K562 (cell line): ENCODE measurements around the gene PHYHD1. TPM values are rescaled to one million over a fixed set of nuclear protein-coding genes. Genes with fewer than 3 reads are reported as not detected.

Source experiments
- BCL6 ChIP-seq: fragments of 250-450 bp; sonication (Bioruptor Pico); IDR thresholded peaks from 2 replicates; pipeline ENCODE4 v1.4.0; 2020
- CBFB ChIP-seq: sonication (generic); formaldehyde crosslinking; IDR thresholded peaks from 2 replicates; pipeline ENCODE4 v1.4.0; 2020; ENCODE audit warnings: mild to moderate bottlenecking, missing genetic modification reagents
- DDX20 ChIP-seq: fragments of 450-650 bp; IDR thresholded peaks from 2 replicates; pipeline ENCODE4 v1.6.1; 2016; ENCODE audit warnings: missing genetic modification characterization, low read depth, mild to moderate bottlenecking, missing compliant biosample characterization, moderate library complexity
- EHMT2 ChIP-seq: fragments of 450-650 bp; IDR thresholded peaks from 2 replicates; pipeline ENCODE4 v1.6.1; 2018; ENCODE audit warnings: antibody characterized with exemption
- ETS1 ChIP-seq: conservative IDR thresholded peaks from 2 replicates; pipeline ENCODE4 v1.6.1; 2011; ENCODE audit warnings: low read depth, mild to moderate bottlenecking, low read length; ENCODE audit not compliant: control insufficient read depth
- EZH2 ChIP-seq: IDR thresholded peaks from 2 replicates; pipeline ENCODE4 v1.6.1; 2012; ENCODE audit warnings: low read depth, mild to moderate bottlenecking, inconsistent platforms, low read length, borderline replicate concordance
- FOSL1 ChIP-seq: fragments of 200-800 bp; sonication (Bioruptor generic); conservative IDR thresholded peaks from 2 replicates; pipeline ENCODE4 v1.6.1; 2016; ENCODE audit warnings: missing genetic modification characterization, missing compliant biosample characterization
- HMGXB4 ChIP-seq: sonication (generic); formaldehyde crosslinking; IDR thresholded peaks from 2 replicates; pipeline ENCODE4 v1.8.1; 2023; ENCODE audit warnings: mild to moderate bottlenecking, missing genetic modification reagents
- MCM3 ChIP-seq: fragments of 450-650 bp; IDR thresholded peaks from 2 replicates; pipeline ENCODE4 v1.6.1; 2016
- NELFE ChIP-seq: IDR thresholded peaks from 2 replicates; pipeline ENCODE4 v1.6.1; 2011; ENCODE audit warnings: mild to moderate bottlenecking; ENCODE audit not compliant: insufficient read depth, insufficient read length
- NFIX ChIP-seq: fragments of 250-450 bp; sonication (Bioruptor Pico); IDR thresholded peaks from 2 replicates; pipeline ENCODE4 v1.4.0; 2020; ENCODE audit warnings: low read depth, mild to moderate bottlenecking, moderate library complexity
- RBM17 ChIP-seq: fragments of 200-400 bp; formaldehyde crosslinking; IDR thresholded peaks from 2 replicates; pipeline ENCODE4 v1.6.1; 2017; ENCODE audit warnings: low read depth, mild to moderate bottlenecking, low read length, borderline replicate concordance
- SIN3B ChIP-seq: fragments of 450-650 bp; IDR thresholded peaks from 2 replicates; pipeline ENCODE4 v1.6.1; 2017; ENCODE audit warnings: low read depth, mild to moderate bottlenecking, moderate library complexity
- SRSF9 ChIP-seq: fragments of 200-400 bp; formaldehyde crosslinking; IDR thresholded peaks from 2 replicates; pipeline ENCODE4 v1.6.1; 2017; ENCODE audit warnings: low read depth, low read length, borderline replicate concordance
- TCF7L2 ChIP-seq: fragments of 150-350 bp; IDR thresholded peaks from 2 replicates; pipeline ENCODE4 v1.6.1; 2016; ENCODE audit warnings: low read depth, mild to moderate bottlenecking, low read length, moderate library complexity
- THAP12 ChIP-seq: fragments of 250-450 bp; sonication (Bioruptor Pico); IDR thresholded peaks from 2 replicates; pipeline ENCODE4 v1.9.0; 2021; ENCODE audit warnings: mild to moderate bottlenecking, inconsistent platforms
- ZFPM2 ChIP-seq: fragments of 250-450 bp; sonication (Bioruptor Pico); IDR thresholded peaks from 2 replicates; pipeline ENCODE4 v1.5.1; 2022; ENCODE audit warnings: mild to moderate bottlenecking
- ZNF133 ChIP-seq: fragments of 250-450 bp; sonication (Bioruptor Pico); IDR thresholded peaks from 2 replicates; pipeline ENCODE4 v1.4.0; 2020; ENCODE audit warnings: mild to moderate bottlenecking
- ZNF146 ChIP-seq: IDR thresholded peaks from one replicate; pipeline ENCODE4 v1.6.1; 2018; ENCODE audit warnings: missing compliant biosample characterization; ENCODE audit not compliant: unreplicated experiment
- ZNF24 ChIP-seq: fragments of 450-650 bp; IDR thresholded peaks from 2 replicates; pipeline ENCODE4 v1.6.1; 2016
- ZNF280B ChIP-seq: fragments of 250-450 bp; sonication (Bioruptor Pico); IDR thresholded peaks from 2 replicates; pipeline ENCODE4 v1.5.1; 2021; ENCODE audit warnings: mild to moderate bottlenecking
- ZNF316 ChIP-seq: fragments of 450-650 bp; IDR thresholded peaks from 2 replicates; pipeline ENCODE4 v1.6.1; 2016
- ZNF384 ChIP-seq: IDR thresholded peaks from 2 replicates; pipeline ENCODE4 v1.6.1; 2012; ENCODE audit warnings: low read depth, low read length, improper control_type of control experiment
- ZNF830 ChIP-seq: fragments of 250-450 bp; sonication (Bioruptor Pico); IDR thresholded peaks from 2 replicates; pipeline ENCODE4 v1.5.0; 2021; ENCODE audit warnings: mild to moderate bottlenecking
- polyA plus RNA-seq, 8 experiments: library from polyadenylated mRNA; depleted of rRNA in 4 of 8; stranded (reverse) in 5 of 8; unstranded in 3 of 8; fragments of >200 nt; fragmentation: Nextera tagmentation in 2 of 8; fragmentation: Illumina TruSeq in 1 of 8; extraction: Ambion mirVana in 2 of 8; extraction: Trizol in 1 of 8; gene quantifications; 2 replicates each; pipeline versions ENCODE4 v1.2.1 to v1.2.3, GENCODE V29; 2011 to 2014; ENCODE audit warnings: inconsistent platforms in 1 of 8, missing spikeins in 1 of 8
- total RNA-seq, 7 experiments: library from RNA; depleted of rRNA in 6 of 7; stranded (reverse); fragments of >200 nt in 6 of 7; fragmentation: Illumina TruSeq in 2 of 7; extraction: Trizol in 2 of 7; gene quantifications; 2 replicates each; pipeline versions ENCODE4 v1.2.1 to v1.2.3, GENCODE V29; 2011 to 2021; ENCODE audit warnings: low replicate concordance in 1 of 7

PHYHD1 gene
- total and polyA plus RNA-seq, 9 of the 15 experiments (the other 6 are each of a cell fraction or from before 2014, with no cell fraction given): 0.36 to 1.3 (median 0.80) TPM

DNA sequence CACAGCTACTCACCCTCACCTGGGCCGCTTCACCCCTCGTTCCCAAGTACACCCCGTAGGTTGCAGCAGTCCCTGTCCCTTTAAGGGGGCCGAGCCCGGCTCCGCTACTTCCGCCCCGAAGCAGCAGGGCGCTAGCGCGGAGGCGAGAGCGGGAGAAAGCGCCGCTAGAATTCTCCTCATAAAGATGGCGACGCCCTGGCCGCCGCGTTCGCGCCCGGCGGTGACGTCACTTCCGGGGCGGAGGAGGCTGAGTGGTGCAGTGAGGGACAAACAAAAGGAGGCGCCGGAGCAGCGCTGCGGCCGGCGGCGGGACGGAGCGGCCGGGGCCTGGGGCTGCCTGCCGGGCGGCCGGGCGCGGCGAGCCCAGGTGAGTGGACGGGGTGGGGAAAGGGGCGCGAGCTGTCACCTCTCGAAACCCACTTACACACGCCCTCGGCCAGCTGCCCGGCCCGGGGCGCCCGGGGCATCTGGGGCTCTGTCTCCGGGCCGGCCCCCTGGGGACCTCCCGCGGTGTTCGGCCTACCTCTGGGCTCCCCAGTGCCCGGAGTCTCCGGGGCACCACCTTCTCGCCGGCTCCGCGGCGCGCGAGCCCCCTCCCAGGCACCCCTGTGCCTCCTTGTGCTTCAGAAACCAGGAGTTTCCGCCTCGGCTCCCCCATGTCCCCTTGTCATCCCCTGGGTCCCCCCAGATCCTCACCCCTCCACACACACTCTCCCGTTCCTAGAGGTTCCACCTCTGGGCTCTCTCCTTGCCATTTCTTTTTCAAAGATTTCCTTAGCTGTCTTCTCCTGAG lies 38.7 kb upstream of the PHYHD1 start, which contains the start of the genes KYAT1 and LRRC8A (continued):
- 0 out of 2 replicates have a peak, but pooled peaks have one; percentile 9 for TF ChIP-seq THAP12
- TF ChIP-seq SIN3B: peak; percentile 70
- TF ChIP-seq FOSL1 (tag): peak; percentile 78
- TF ChIP-seq TCF7L2: peak; percentile 62
- no peak for TF ChIP-seq DDX20 (tag)
- TF ChIP-seq CBFB (CRISPR knock-in tag): no peak
- no peak for TF ChIP-seq RBM17
- no peak for TF ChIP-seq ZNF280B (CRISPR knock-in tag)
- TF ChIP-seq ZNF146 (CRISPR knock-in tag): peak; percentile 2
- no peak for TF ChIP-seq SRSF9
- no peak for TF ChIP-seq BCL6 (CRISPR knock-in tag)
- TF ChIP-seq ZNF830: no peak
- no peak for TF ChIP-seq NELFE
- TF ChIP-seq ZFPM2 (CRISPR knock-in tag): no peak
- TF ChIP-seq EHMT2: no peak
- no peak for TF ChIP-seq NFIX (CRISPR knock-in tag)
- peak; percentile 82; the same call in 1 of the 2 replicates for TF ChIP-seq ETS1
- no peak for TF ChIP-seq ZNF24
- no peak for TF ChIP-seq EZH2
- no peak for TF ChIP-seq HMGXB4 (CRISPR knock-in tag)
- no peak for TF ChIP-seq ZNF316
- no peak for TF ChIP-seq ZNF133 (CRISPR knock-in tag)
- TF ChIP-seq MCM3: no peak
- no peak for TF ChIP-seq ZNF384
